Keratinocyte (primary cell): ENCODE results near the gene MEIS2.

Experiments
- CTCF ChIP-seq, 3 experiments: IDR thresholded peaks in 1 of 3; conservative IDR thresholded peaks in 1 of 3; optimal IDR thresholded peaks in 1 of 3; 2 replicates in 2 of 3; 3 replicates in 1 of 3; pipeline versions ENCODE3 to v1.5.1; 2011; ENCODE audit warnings: low read length in 3 of 3, mild to moderate bottlenecking in 3 of 3, moderate library complexity in 2 of 3, control low read depth in 1 of 3, inconsistent platforms in 1 of 3; ENCODE audit not compliant: insufficient read depth in 2 of 3; ENCODE audit errors: extremely low read depth in 1 of 3
- EZH2 ChIP-seq: IDR thresholded peaks from one replicate; pipeline ENCODE4 v1.6.1; 2012; ENCODE audit warnings: inconsistent platforms, mild to moderate bottlenecking, low read length, moderate library complexity

- no peak for TF ChIP-seq EZH2
- no peak for TF ChIP-seq CTCF (optimal IDR thresholded peaks at IDR 0.05 in 1 of 3, IDR thresholded peaks at IDR 0.05 in 1 of 3, conservative IDR thresholded peaks at IDR 0.05 in 1 of 3; ENCODE audit: extremely low read depth in 1 of 3, insufficient read depth in 2 of 3, low read length in 3 of 3)
Measured at GRCh38 chr15:37054336-37054735, 46.0 kb downstream of the MEIS2 start.
